NCI-H1694 (cell line): ENCODE measurements around the gene HOXA7.

Source experiments
- DNase-seq: peaks from one replicate; lab custom pipeline; 2025; lab: John Stamatoyannopoulos, UW

Gene HOXA7

GRCh38 chr7:27118580-27118979 lies 37.9 kb downstream of the HOXA7 start:
- no peak for DNase-seq

- no peak for DNase-seq
These were observed 38.5 kb downstream of the HOXA7 start for GRCh38 chr7:27117887-27118491.

- DNase-seq: no peak
These were observed 39.3 kb downstream of the HOXA7 start for GRCh38 chr7:27116962-27117886.

GRCh38 chr7:27116031-27116961 lies 40.2 kb downstream of the HOXA7 start:
- DNase-seq: no peak

- no peak for DNase-seq
These were observed 41.1 kb downstream of the HOXA7 start for GRCh38 chr7:27115221-27116026.

- DNase-seq: no peak
These were observed 41.6 kb downstream of the HOXA7 start for GRCh38 chr7:27114881-27115220.

GRCh38 chr7:27113991-27114769 lies 42.3 kb downstream of the HOXA7 start:
- DNase-seq: no peak

- no peak for DNase-seq
These were observed 43.2 kb downstream of the HOXA7 start for GRCh38 chr7:27112955-27113949.

- DNase-seq: no peak
These were observed 44.1 kb downstream of the HOXA7 start for GRCh38 chr7:27112361-27112760.

- DNase-seq: no peak
These were observed 44.7 kb downstream of the HOXA7 start for GRCh38 chr7:27111751-27112277.

GRCh38 chr7:27111042-27111750 lies 45.3 kb downstream of the HOXA7 start:
- no peak for DNase-seq

GRCh38 chr7:27110186-27111031 lies 46.1 kb downstream of the HOXA7 start:
- no peak for DNase-seq

GRCh38 chr7:27109466-27110185 lies 46.8 kb downstream of the HOXA7 start:
- no peak for DNase-seq

- no peak for DNase-seq
These were observed 47.9 kb downstream of the HOXA7 start for GRCh38 chr7:27108390-27109127.

- no peak for DNase-seq
These were observed 48.8 kb downstream of the HOXA7 start for GRCh38 chr7:27107391-27108381.
